ENCODE results near the gene RFTN2.

GRCh38 chr2:197614532-197614931 is 60.9 kb downstream of the RFTN2 start:
- TF ChIP-seq CTCF (IDR thresholded peaks at IDR 0.05; ENCODE audit: low read length) (no peak), EZH2 (IDR thresholded peaks at IDR 0.05; ENCODE audit: borderline replicate concordance, low read length) (no peak)
